WTC11 (cell line): ENCODE data around the gene PEAK1. TPM values are rescaled to one million over a fixed set of nuclear protein-coding genes. Genes with fewer than 3 reads are reported as not detected.

Experiments used
- ATAC-seq: fragments of 200-7000 bp; cut with Tn5 transposase; 2 replicates; pipeline ENCODE4 v1.10.0; 2021; ENCODE audit warnings: mild to moderate bottlenecking, moderate library complexity
- CTCF ChIA-PET: fragments of 300-600 bp; sonication (Branson Sonifier 250); formaldehyde crosslinking; loops from one replicate; lab custom pipeline; 2021; ENCODE audit warnings: antibody characterized with exemption; lab: Charles Lee
- POLR2A ChIA-PET: fragments of 350-600 bp; sonication (Branson Sonifier 250); formaldehyde crosslinking; loops from one replicate; lab custom pipeline; 2021; ENCODE audit warnings: antibody characterized with exemption; lab: Charles Lee
- DNase-seq: peaks from one replicate; pipeline ENCODE4 v3.0.0; 2021; ENCODE audit warnings: low spot score
- H3K27ac Mint-ChIP-seq: 2 replicates; pipeline ENCODE4 v1.8.0; 2021; ENCODE audit warnings: mixed read lengths
- H3K27me3 Mint-ChIP-seq: 2 replicates; pipeline ENCODE4 v1.8.0; 2021; ENCODE audit warnings: low read depth, mild to moderate bottlenecking, moderate library complexity, mixed read lengths
- H3K36me3 Mint-ChIP-seq: 2 replicates; pipeline ENCODE4 v1.8.0; 2021; ENCODE audit warnings: mixed read lengths
- H3K4me1 Mint-ChIP-seq: 2 replicates; pipeline ENCODE4 v1.8.0; 2022; ENCODE audit warnings: mixed read lengths
- H3K4me3 Mint-ChIP-seq: 2 replicates; pipeline ENCODE4 v1.8.0; 2021; ENCODE audit warnings: mild to moderate bottlenecking, moderate library complexity, mixed read lengths
- H3K9me3 Mint-ChIP-seq: 2 replicates; pipeline ENCODE4 v1.8.0; 2021; ENCODE audit warnings: mixed read lengths
- AFF4 ChIP-seq: sonication (generic); formaldehyde crosslinking; IDR thresholded peaks from 2 replicates; pipeline ENCODE4 v1.8.1; 2023; ENCODE audit warnings: mild to moderate bottlenecking, missing genetic modification reagents, borderline replicate concordance
- ARID4B ChIP-seq: sonication (generic); formaldehyde crosslinking; IDR thresholded peaks from 2 replicates; pipeline ENCODE4 v1.8.0; 2023; ENCODE audit warnings: missing genetic modification reagents, mild to moderate bottlenecking, borderline replicate concordance
- ATF6 ChIP-seq: sonication (generic); formaldehyde crosslinking; IDR thresholded peaks from 2 replicates; pipeline ENCODE4 v1.8.1; 2023; ENCODE audit warnings: mild to moderate bottlenecking, missing genetic modification reagents
- CBFB ChIP-seq: sonication (generic); formaldehyde crosslinking; IDR thresholded peaks from 2 replicates; pipeline ENCODE4 v1.8.1; 2022; ENCODE audit warnings: mild to moderate bottlenecking, low read depth, missing genetic modification reagents
- CDX4 ChIP-seq: fragments of 250-450 bp; sonication (Bioruptor Pico); IDR thresholded peaks from 2 replicates; pipeline ENCODE4 v1.9.0; 2021; ENCODE audit warnings: moderate library complexity, mild to moderate bottlenecking, inconsistent platforms, borderline replicate concordance
- CREB1 ChIP-seq: sonication (generic); formaldehyde crosslinking; IDR thresholded peaks from 2 replicates; pipeline ENCODE4 v1.8.0; 2023; ENCODE audit warnings: mild to moderate bottlenecking, missing genetic modification reagents
- ETV6 ChIP-seq: sonication (generic); formaldehyde crosslinking; IDR thresholded peaks from 2 replicates; pipeline ENCODE4 v1.8.1; 2022; ENCODE audit warnings: mild to moderate bottlenecking, missing genetic modification reagents
- FOXJ3 ChIP-seq: sonication (generic); formaldehyde crosslinking; IDR thresholded peaks from 2 replicates; pipeline ENCODE4 v1.9.0; 2021; ENCODE audit warnings: missing genetic modification reagents, mild to moderate bottlenecking, borderline replicate concordance
- FOXK1 ChIP-seq: sonication (generic); formaldehyde crosslinking; IDR thresholded peaks from 2 replicates; pipeline ENCODE4 v1.8.0; 2022; ENCODE audit warnings: mild to moderate bottlenecking, moderate library complexity, missing genetic modification reagents
- MLX ChIP-seq: sonication (generic); formaldehyde crosslinking; IDR thresholded peaks from 2 replicates; pipeline ENCODE4 v1.8.1; 2023; ENCODE audit warnings: mild to moderate bottlenecking, missing genetic modification reagents, moderate library complexity
- NFE2L1 ChIP-seq: sonication (generic); formaldehyde crosslinking; IDR thresholded peaks from 2 replicates; pipeline ENCODE4 v1.8.1; 2023; ENCODE audit warnings: missing genetic modification reagents
- SMAD3 ChIP-seq: sonication (generic); formaldehyde crosslinking; IDR thresholded peaks from 2 replicates; pipeline ENCODE4 v1.8.0; 2022; ENCODE audit warnings: missing genetic modification reagents, mild to moderate bottlenecking, borderline replicate concordance
- SMAD4 ChIP-seq: sonication (generic); formaldehyde crosslinking; IDR thresholded peaks from 2 replicates; pipeline ENCODE4 v1.8.0; 2022; ENCODE audit warnings: mild to moderate bottlenecking, missing genetic modification reagents
- TEAD1 ChIP-seq: sonication (generic); formaldehyde crosslinking; IDR thresholded peaks from 2 replicates; pipeline ENCODE4 v1.8.0; 2022; ENCODE audit warnings: mild to moderate bottlenecking, missing genetic modification reagents
- TEAD4 ChIP-seq: sonication (generic); formaldehyde crosslinking; IDR thresholded peaks from 2 replicates; pipeline ENCODE4 v1.8.0; 2022; ENCODE audit warnings: mild to moderate bottlenecking, missing genetic modification reagents
- USF2 ChIP-seq: sonication (generic); formaldehyde crosslinking; IDR thresholded peaks from 2 replicates; pipeline ENCODE4 v1.8.1; 2023; ENCODE audit warnings: mild to moderate bottlenecking, missing genetic modification reagents, moderate library complexity
- ZBTB21 ChIP-seq: sonication (generic); formaldehyde crosslinking; IDR thresholded peaks from 2 replicates; pipeline ENCODE4 v1.8.1; 2023; ENCODE audit warnings: mild to moderate bottlenecking, missing genetic modification reagents, borderline replicate concordance
- ZNF671 ChIP-seq: fragments of 250-450 bp; sonication (Bioruptor Pico); IDR thresholded peaks from 2 replicates; pipeline ENCODE4 v1.8.0; 2021; ENCODE audit warnings: mild to moderate bottlenecking
- ZSCAN18 ChIP-seq: fragments of 250-450 bp; sonication (Bioruptor Pico); IDR thresholded peaks from 2 replicates; pipeline ENCODE4 v2.1.2; 2022; ENCODE audit warnings: mild to moderate bottlenecking, moderate library complexity
- total RNA-seq: library from RNA; stranded (reverse); gene quantifications from 3 replicates; pipeline ENCODE4 v1.2.3, GENCODE V29; 2021

The PEAK1 gene
- total RNA-seq, 1 experiment from 2014 or later = 49.0 TPM

GRCh38 chr15:77121599-77121998 lies 298.3 kb downstream of the PEAK1 start:
- Mint-ChIP-seq H3K4me1 (peaks cover 28% of the 10 kb centered on the region), H3K27ac (no peak overlapping the region), H3K27me3 (no peaks in the 10 kb centered on the region), H3K36me3 (no peaks in the 10 kb centered on the region), H3K9me3 (no peaks in the 10 kb centered on the region), H3K4me3 (no peak overlapping the region)
- ATAC-seq (no peak), DNase-seq (no peak)
- ChIA-PET POLR2A (no interaction called here), CTCF (interaction anchor here (1.0 to 5.8 kb wide), 3 partner anchors 65 to 421 kb away, joined by 3 to 93 read pairs (median 49); no protein-coding TSS in a partner anchor)
- TF ChIP-seq CDX4 (CRISPR knock-in tag) (no peak), SMAD4 (CRISPR knock-in tag) (no peak), NFE2L1 (CRISPR knock-in tag) (no peak), TEAD1 (CRISPR knock-in tag) (no peak), ARID4B (CRISPR knock-in tag) (no peak), FOXK1 (CRISPR knock-in tag) (no peak), ZNF671 (CRISPR knock-in tag) (no peak), SMAD3 (CRISPR knock-in tag) (no peak), CREB1 (no peak), USF2 (CRISPR knock-in tag) (no peak)
- TF ChIP-seq, all 79 proteins: peak for 0

GRCh38 chr15:77120576-77120975 lies 299.3 kb downstream of the PEAK1 start:
- no peaks in the 10 kb centered on the region for H3K36me3 Mint-ChIP-seq
- ATAC-seq = peak; percentile 56
- H3K4me1 Mint-ChIP-seq = peaks cover 28% of the 10 kb centered on the region
- no peaks in the 10 kb centered on the region for H3K27me3 Mint-ChIP-seq
- CTCF ChIA-PET = interaction anchor here (1.1 to 5.8 kb wide), 6 partner anchors 12 to 422 kb away, joined by 3 to 93 read pairs (median 18); no protein-coding TSS in a partner anchor
- TF ChIP-seq ZSCAN18 (CRISPR knock-in tag) (no peak), AFF4 (no peak), ATF6 (no peak), TEAD4 (CRISPR knock-in tag) (no peak), ZBTB21 (CRISPR knock-in tag) (no peak), MLX (CRISPR knock-in tag) (no peak), FOXJ3 (CRISPR knock-in tag) (no peak), ETV6 (no peak), CBFB (no peak)
- TF ChIP-seq, all 79 proteins: peak for 0
- DNase-seq = no peak
- Mint-ChIP-seq H3K4me3 (no peak overlapping the region), H3K27ac (no peak overlapping the region), H3K9me3 (no peaks in the 10 kb centered on the region)
- POLR2A ChIA-PET = no interaction called here
